Measurements from ENCODE around the gene RGPD8.

- TF ChIP-seq CTCF (IDR thresholded peaks at IDR 0.05) (no peak), POLR2AphosphoS5 (IDR thresholded peaks at IDR 0.05) (no peak)
Observed at GRCh38 chr2:112332123-112332696, 101.2 kb downstream of the RGPD8 start.
